Adrenal gland (tissue), 12 donors: ENCODE measurements around the gene MCRS1. TPM values are rescaled to one million over a fixed set of nuclear protein-coding genes. Genes with fewer than 3 reads are reported as not detected.

Source experiments
- DNase-seq, 7 donors: peaks; one replicate each; pipeline ENCODE4 v3.0.0-alpha.2; 2019 to 2020
- H3K27ac ChIP-seq, 5 donors: fragments of 200-600 bp; sonication (generic) in 4 of 5; 1 replicate in 3 of 5; 2 replicates in 2 of 5; pipeline versions ENCODE4 v1.5.1 to v1.8.0; 2016 to 2020; ENCODE audit warnings: mild to moderate bottlenecking in 1 of 5
- H3K27me3 ChIP-seq: fragments of 200-600 bp; 2 replicates; pipeline ENCODE4 v1.8.0; 2021
- H3K36me3 ChIP-seq, 2 donors: fragments of 200-600 bp; replicated peaks in 1 of 2; 1 replicate in 1 of 2; 2 replicates in 1 of 2; pipeline versions ENCODE4 v1.5.1 to v1.8.0; 2018 to 2022
- H3K4me1 ChIP-seq, 2 donors: fragments of 200-600 bp; replicated peaks in 1 of 2; 1 replicate in 1 of 2; 2 replicates in 1 of 2; pipeline versions ENCODE4 v1.5.1 to v1.8.0; 2018 to 2021
- H3K4me3 ChIP-seq, 4 donors: fragments of 200-600 bp; sonication (generic) in 3 of 4; one replicate each; pipeline ENCODE4 v1.5.1; 2016 to 2018
- H3K9me3 ChIP-seq, 3 donors: fragments of 200-600 bp; sonication (generic) in 1 of 3; replicated peaks in 1 of 3; 1 replicate in 2 of 3; 2 replicates in 1 of 3; pipeline versions ENCODE4 v1.5.1 to v1.8.0; 2016 to 2021
- POLR2A ChIP-seq, 2 donors: fragments of 450-650 bp; IDR thresholded peaks; one replicate each; pipeline ENCODE4 v1.6.1; 2017; ENCODE audit warnings: antibody characterized with exemption in 2 of 2, mild to moderate bottlenecking in 2 of 2, moderate library complexity in 1 of 2
- WGBS, 4 donors: extraction: QIAGEN DNeasy Blood & Tissue Kit in 2 of 4; methylation state at CpG; one replicate each; pipeline versions ENCODE4 v1.1.5 to v1.1.7; 2013 to 2017; 5-methylcytosine and 5-hydroxymethylcytosine counted together
- intact Hi-C, 2 donors: fragments of 100-400 bp; cut with DNase I; formaldehyde crosslinking; loops; one replicate each; pipeline versions ENCODE4 v1.14.1 to v1.15.0; 2022 to 2023
- polyA plus RNA-seq, 3 donors: library from polyadenylated mRNA; stranded (reverse); fragments of 200-250 nt in 2 of 3; fragments of 350-450 nt in 1 of 3; fragmentation: Illumina TruSeq in 1 of 3; extraction: RNeasy Lipid Tissue Mini Kit (QIAGEN cat#74804) in 1 of 3; gene quantifications; one replicate each; pipeline ENCODE4 v1.2.3, GENCODE V29; 2013 to 2014
- total RNA-seq, 9 donors: library from RNA; depleted of rRNA in 4 of 9; stranded (reverse); fragments of >200 nt in 4 of 9; fragments of 120-200 nt in 1 of 9; fragmentation: NEBNext Ultra II Directional in 1 of 9; extraction: Animal tissue kit (Norgen Biotek cat#: 25700) in 1 of 9; gene quantifications; one replicate each; pipeline versions ENCODE4 v1.1.0 to v1.2.4, GENCODE V29; 2013 to 2023
- TF ChIP-seq, protein P1 (sequence below), 6 experiments: fragments of 450-650 bp in 4 of 6; fragments of 200-600 bp in 2 of 6; sonication (generic) in 1 of 6; IDR thresholded peaks; 1 replicate in 5 of 6; 2 replicates in 1 of 6; pipeline versions ENCODE4 v1.5.1 to v1.8.0; 2016 to 2021; ENCODE audit warnings: antibody characterized with exemption in 6 of 6, mild to moderate bottlenecking in 2 of 6, moderate library complexity in 1 of 6
- donor health status: healthy with polysubstance abuse.
- donor health status: Bipolar disorder and iron deficiency.
- donor health status: DM: yes; HTN: yes; CAD: no.
- donor health status: DM: no; HTN: no; CAD: no.
- donor health status: DM: no; HTN: no; CAD: no.
- donor health status: DM: yes; HTN: yes; CAD: no.

The MCRS1 gene
- total and polyA plus RNA-seq, 12 donors: 28.3 to 98.1 (median 52.3) TPM

DNA sequence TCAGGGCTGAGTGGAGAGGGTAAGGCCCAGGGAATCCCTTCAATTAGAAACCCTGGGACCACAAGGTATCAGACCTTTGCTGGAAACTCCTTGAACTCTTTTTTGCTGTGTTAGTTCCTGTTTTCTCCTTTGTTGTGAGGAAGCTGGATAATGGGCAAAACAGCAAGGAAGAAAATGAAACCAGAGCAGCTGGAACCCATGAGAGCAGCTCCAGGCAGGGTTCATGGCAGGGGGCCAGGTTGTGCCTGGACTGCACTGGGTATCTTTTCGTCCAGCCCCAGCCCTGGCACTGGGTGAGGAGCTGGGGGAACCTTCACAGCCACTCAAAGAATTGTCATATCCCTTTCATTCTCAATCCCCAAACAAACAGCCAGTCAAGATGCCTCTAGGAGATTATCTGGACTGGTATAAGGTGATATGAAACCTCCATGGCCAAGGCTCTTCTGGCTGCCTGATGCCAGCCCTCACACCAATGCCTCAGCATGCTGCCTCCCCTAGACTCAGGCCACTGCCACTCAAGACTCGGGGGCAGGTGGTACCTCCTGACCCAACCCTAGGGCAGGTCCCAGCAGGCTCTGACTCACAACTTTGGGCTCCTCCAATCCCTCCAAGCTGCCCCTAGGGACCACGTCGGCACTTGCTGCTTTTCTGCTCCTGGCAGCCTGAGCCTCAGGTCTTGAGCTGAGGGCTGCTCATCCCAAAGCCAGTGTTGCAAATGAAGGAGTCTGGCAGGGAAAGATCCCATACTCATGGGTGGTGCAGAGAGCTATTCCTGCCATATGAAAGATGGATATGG is 21.0 kb upstream of the MCRS1 start:
- H3K4me3 ChIP-seq: no peak overlapping the region
- no peak overlapping the region for H3K27ac ChIP-seq
- H3K27me3 ChIP-seq: no peaks in the 10 kb centered on the region
- H3K36me3 ChIP-seq: no peaks in the 10 kb centered on the region
- TF ChIP-seq, protein P1, sequence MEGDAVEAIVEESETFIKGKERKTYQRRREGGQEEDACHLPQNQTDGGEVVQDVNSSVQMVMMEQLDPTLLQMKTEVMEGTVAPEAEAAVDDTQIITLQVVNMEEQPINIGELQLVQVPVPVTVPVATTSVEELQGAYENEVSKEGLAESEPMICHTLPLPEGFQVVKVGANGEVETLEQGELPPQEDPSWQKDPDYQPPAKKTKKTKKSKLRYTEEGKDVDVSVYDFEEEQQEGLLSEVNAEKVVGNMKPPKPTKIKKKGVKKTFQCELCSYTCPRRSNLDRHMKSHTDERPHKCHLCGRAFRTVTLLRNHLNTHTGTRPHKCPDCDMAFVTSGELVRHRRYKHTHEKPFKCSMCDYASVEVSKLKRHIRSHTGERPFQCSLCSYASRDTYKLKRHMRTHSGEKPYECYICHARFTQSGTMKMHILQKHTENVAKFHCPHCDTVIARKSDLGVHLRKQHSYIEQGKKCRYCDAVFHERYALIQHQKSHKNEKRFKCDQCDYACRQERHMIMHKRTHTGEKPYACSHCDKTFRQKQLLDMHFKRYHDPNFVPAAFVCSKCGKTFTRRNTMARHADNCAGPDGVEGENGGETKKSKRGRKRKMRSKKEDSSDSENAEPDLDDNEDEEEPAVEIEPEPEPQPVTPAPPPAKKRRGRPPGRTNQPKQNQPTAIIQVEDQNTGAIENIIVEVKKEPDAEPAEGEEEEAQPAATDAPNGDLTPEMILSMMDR (IDR thresholded peaks at IDR 0.05): no peak
- TF ChIP-seq POLR2A (IDR thresholded peaks at IDR 0.05): no peak
- peak in 3 of 7 donors; percentile 35 to 53 (median 44) for DNase-seq
- 57 to 86% (median 77%) methylated on average over 2 to 4 of the region's 4 CpGs for WGBS, 4 donors
- intact Hi-C loops: no loop called here
- no peaks in the 10 kb centered on the region for H3K4me1 ChIP-seq
- H3K9me3 ChIP-seq: no peaks in the 10 kb centered on the region

DNA sequence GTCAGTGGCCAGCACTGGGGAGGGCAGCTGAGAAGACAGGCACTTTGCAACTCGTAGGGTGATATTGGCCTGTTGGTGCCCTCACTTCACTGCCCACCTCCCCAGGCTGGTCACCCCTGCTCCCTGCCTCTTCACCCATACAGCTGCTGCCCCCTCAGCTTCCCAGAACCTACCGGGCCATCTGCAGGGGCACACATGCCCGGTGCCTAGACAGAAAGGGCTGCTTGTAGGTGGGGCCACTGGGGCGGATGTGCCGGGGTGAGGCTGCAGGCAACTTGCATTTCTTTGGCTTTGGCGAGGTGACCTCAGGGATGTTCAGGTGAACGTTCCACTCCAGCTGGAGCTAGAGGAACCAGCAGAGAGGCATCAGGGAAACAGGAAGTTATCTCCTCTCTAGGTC is 20.3 kb upstream of the MCRS1 start:
- 89 to 94% (median 92%) methylated on average over 3 to 7 of the region's 7 CpGs for WGBS, 4 donors
- no peak for TF ChIP-seq POLR2A (IDR thresholded peaks at IDR 0.05)
- TF ChIP-seq, protein P1 (IDR thresholded peaks at IDR 0.05): no peak
- Histone ChIP-seq H3K4me1 (peaks cover 0 to under 1% of the 10 kb centered on the region in 2 donors), H3K4me3 (no peak overlapping the region), H3K9me3 (no peaks in the 10 kb centered on the region), H3K27me3 (no peaks in the 10 kb centered on the region), H3K27ac (no peak overlapping the region), H3K36me3 (no peaks in the 10 kb centered on the region)
- intact Hi-C loops: no loop called here
- no peak for DNase-seq

- Histone ChIP-seq H3K36me3 (no peaks in the 10 kb centered on the region), H3K27me3 (no peaks in the 10 kb centered on the region), H3K4me1 (peaks cover 0 to 6% of the 10 kb centered on the region in 2 donors), H3K9me3 (no peaks in the 10 kb centered on the region), H3K27ac (no peak overlapping the region), H3K4me3 (no peak overlapping the region)
- no peak for TF ChIP-seq POLR2A (IDR thresholded peaks at IDR 0.05)
- TF ChIP-seq, protein P1 (IDR thresholded peaks at IDR 0.05): no peak
- intact Hi-C loops: no loop called here
- no peak for DNase-seq
- 91 to 93% (median 92%) methylated on average over 8 to 11 of the region's 11 CpGs for WGBS, 4 donors
Measured at GRCh38 chr12:49587174-49587908, 19.4 kb upstream of the MCRS1 start.
